ENCODE results near the gene LHFPL3. TPM values are rescaled to one million over a fixed set of nuclear protein-coding genes. Genes with fewer than 3 reads are reported as not detected.

Gene LHFPL3
- total and polyA plus RNA-seq, 2 experiments from 2014 or later: 0.24 TPM; not detected in 1

DNA sequence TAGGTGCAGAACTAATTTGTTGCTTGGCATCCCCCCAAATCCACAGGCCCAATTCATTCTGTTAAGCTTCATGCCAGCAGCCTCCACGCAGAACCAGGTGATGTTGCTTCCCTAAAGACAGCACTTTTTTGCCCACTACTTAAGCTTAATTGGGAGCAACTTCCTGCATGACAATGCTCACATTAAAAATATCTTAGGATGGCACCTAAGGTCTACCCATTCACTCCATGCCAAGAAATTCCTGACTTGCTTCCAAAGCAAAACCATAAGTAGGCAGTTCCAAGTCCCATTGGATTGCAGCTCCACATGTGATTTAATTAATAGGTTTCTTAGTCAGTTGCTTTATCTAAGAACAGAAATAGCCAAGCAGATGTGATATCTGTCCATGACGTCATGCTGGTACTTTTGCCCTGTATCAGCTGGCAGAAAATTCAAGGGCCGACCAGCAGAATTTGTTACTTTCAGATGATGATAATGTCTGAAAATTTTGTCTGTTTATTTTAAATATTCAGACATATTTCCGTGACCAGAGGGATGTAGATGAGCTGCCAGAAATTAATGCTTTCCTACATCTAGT lies 325.5 kb downstream of the LHFPL3 start:
- no peaks in the 10 kb centered on the region for H3K36me3 ChIP-seq (ENCODE audit: insufficient read depth)
- Mint-ChIP-seq H3K27me3 (ENCODE audit: insufficient read depth, low read depth, poor library complexity) (peaks cover 3% of the 10 kb centered on the region), H3K27ac (no peak overlapping the region), H3K36me3 (ENCODE audit: low read depth) (no peaks in the 10 kb centered on the region), H3K4me1 (peaks cover 4% of the 10 kb centered on the region), H3K4me3 (no peak overlapping the region), H3K9me3 (no peaks in the 10 kb centered on the region)
- H3K4me1 ChIP-seq (ENCODE audit: insufficient read depth): no peaks in the 10 kb centered on the region
- no peak for DNase-seq (ENCODE audit: low spot score)
- H2AFZ ChIP-seq: no peak overlapping the region
- no peaks in the 10 kb centered on the region for H3F3A ChIP-seq (replicated peaks; ENCODE audit: low read depth)
- no peak overlapping the region for H3K4me3 ChIP-seq
- no peaks in the 10 kb centered on the region for H3K27me3 ChIP-seq (ENCODE audit: insufficient read depth)
- no peak overlapping the region for H3K27ac ChIP-seq (ENCODE audit: low read depth)
- H3K4me2 ChIP-seq: no peak overlapping the region
- no peak for ATAC-seq
- H4K20me1 ChIP-seq (replicated peaks; ENCODE audit: insufficient read depth): no peaks in the 10 kb centered on the region
- TF ChIP-seq NANOG (IDR thresholded peaks at IDR 0.05; ENCODE audit: borderline replicate concordance) (no peak), ZNF331 (CRISPR knock-in tag; IDR thresholded peaks at IDR 0.05; ENCODE audit: low read depth) (no peak), EZH2phosphoT487 (IDR thresholded peaks at IDR 0.05; ENCODE audit: unreplicated experiment) (no peak), EZH2 (IDR thresholded peaks at IDR 0.05; ENCODE audit: low read depth, unreplicated experiment) (no peak), POLR2AphosphoS5 (IDR thresholded peaks at IDR 0.05; ENCODE audit: low read depth) (no peak), CREB1 (CRISPR knock-in tag; IDR thresholded peaks at IDR 0.05; ENCODE audit: low read depth) (no peak), STAT1 (IDR thresholded peaks at IDR 0.05; ENCODE audit: unreplicated experiment) (no peak), JUNB (IDR thresholded peaks at IDR 0.05; ENCODE audit: unreplicated experiment) (no peak), ZNF114 (CRISPR knock-in tag; IDR thresholded peaks at IDR 0.05) (no peak)
- TF ChIP-seq, protein P1, sequence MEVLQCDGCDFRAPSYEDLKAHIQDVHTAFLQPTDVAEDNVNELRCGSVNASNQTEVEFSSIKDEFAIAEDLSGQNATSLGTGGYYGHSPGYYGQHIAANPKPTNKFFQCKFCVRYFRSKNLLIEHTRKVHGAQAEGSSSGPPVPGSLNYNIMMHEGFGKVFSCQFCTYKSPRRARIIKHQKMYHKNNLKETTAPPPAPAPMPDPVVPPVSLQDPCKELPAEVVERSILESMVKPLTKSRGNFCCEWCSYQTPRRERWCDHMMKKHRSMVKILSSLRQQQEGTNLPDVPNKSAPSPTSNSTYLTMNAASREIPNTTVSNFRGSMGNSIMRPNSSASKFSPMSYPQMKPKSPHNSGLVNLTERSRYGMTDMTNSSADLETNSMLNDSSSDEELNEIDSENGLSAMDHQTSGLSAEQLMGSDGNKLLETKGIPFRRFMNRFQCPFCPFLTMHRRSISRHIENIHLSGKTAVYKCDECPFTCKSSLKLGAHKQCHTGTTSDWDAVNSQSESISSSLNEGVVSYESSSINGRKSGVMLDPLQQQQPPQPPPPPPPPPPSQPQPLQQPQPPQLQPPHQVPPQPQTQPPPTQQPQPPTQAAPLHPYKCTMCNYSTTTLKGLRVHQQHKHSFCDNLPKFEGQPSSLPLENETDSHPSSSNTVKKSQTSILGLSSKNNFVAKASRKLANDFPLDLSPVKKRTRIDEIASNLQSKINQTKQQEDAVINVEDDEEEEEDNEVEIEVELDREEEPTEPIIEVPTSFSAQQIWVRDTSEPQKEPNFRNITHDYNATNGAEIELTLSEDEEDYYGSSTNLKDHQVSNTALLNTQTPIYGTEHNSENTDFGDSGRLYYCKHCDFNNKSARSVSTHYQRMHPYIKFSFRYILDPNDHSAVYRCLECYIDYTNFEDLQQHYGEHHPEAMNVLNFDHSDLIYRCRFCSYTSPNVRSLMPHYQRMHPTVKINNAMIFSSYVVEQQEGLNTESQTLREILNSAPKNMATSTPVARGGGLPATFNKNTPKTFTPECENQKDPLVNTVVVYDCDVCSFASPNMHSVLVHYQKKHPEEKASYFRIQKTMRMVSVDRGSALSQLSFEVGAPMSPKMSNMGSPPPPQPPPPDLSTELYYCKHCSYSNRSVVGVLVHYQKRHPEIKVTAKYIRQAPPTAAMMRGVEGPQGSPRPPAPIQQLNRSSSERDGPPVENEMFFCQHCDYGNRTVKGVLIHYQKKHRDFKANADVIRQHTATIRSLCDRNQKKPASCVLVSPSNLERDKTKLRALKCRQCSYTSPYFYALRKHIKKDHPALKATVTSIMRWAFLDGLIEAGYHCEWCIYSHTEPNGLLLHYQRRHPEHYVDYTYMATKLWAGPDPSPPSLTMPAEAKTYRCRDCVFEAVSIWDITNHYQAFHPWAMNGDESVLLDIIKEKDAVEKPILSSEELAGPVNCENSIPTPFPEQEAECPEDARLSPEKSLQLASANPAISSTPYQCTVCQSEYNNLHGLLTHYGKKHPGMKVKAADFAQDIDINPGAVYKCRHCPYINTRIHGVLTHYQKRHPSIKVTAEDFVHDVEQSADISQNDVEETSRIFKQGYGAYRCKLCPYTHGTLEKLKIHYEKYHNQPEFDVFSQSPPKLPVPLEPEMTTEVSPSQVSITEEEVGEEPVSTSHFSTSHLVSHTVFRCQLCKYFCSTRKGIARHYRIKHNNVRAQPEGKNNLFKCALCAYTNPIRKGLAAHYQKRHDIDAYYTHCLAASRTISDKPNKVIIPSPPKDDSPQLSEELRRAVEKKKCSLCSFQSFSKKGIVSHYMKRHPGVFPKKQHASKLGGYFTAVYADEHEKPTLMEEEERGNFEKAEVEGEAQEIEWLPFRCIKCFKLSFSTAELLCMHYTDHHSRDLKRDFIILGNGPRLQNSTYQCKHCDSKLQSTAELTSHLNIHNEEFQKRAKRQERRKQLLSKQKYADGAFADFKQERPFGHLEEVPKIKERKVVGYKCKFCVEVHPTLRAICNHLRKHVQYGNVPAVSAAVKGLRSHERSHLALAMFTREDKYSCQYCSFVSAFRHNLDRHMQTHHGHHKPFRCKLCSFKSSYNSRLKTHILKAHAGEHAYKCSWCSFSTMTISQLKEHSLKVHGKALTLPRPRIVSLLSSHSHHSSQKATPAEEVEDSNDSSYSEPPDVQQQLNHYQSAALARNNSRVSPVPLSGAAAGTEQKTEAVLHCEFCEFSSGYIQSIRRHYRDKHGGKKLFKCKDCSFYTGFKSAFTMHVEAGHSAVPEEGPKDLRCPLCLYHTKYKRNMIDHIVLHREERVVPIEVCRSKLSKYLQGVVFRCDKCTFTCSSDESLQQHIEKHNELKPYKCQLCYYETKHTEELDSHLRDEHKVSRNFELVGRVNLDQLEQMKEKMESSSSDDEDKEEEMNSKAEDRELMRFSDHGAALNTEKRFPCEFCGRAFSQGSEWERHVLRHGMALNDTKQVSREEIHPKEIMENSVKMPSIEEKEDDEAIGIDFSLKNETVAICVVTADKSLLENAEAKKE (CRISPR knock-in tag; IDR thresholded peaks at IDR 0.05): no peak
- TF ChIP-seq, protein P2, sequence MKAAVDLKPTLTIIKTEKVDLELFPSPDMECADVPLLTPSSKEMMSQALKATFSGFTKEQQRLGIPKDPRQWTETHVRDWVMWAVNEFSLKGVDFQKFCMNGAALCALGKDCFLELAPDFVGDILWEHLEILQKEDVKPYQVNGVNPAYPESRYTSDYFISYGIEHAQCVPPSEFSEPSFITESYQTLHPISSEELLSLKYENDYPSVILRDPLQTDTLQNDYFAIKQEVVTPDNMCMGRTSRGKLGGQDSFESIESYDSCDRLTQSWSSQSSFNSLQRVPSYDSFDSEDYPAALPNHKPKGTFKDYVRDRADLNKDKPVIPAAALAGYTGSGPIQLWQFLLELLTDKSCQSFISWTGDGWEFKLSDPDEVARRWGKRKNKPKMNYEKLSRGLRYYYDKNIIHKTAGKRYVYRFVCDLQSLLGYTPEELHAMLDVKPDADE (IDR thresholded peaks at IDR 0.05): no peak
- TF ChIP-seq, protein P3, sequence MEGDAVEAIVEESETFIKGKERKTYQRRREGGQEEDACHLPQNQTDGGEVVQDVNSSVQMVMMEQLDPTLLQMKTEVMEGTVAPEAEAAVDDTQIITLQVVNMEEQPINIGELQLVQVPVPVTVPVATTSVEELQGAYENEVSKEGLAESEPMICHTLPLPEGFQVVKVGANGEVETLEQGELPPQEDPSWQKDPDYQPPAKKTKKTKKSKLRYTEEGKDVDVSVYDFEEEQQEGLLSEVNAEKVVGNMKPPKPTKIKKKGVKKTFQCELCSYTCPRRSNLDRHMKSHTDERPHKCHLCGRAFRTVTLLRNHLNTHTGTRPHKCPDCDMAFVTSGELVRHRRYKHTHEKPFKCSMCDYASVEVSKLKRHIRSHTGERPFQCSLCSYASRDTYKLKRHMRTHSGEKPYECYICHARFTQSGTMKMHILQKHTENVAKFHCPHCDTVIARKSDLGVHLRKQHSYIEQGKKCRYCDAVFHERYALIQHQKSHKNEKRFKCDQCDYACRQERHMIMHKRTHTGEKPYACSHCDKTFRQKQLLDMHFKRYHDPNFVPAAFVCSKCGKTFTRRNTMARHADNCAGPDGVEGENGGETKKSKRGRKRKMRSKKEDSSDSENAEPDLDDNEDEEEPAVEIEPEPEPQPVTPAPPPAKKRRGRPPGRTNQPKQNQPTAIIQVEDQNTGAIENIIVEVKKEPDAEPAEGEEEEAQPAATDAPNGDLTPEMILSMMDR (conservative IDR thresholded peaks at IDR 0.05; ENCODE audit: low read depth in 2 of 2): no peak
- TF ChIP-seq, protein P4, sequence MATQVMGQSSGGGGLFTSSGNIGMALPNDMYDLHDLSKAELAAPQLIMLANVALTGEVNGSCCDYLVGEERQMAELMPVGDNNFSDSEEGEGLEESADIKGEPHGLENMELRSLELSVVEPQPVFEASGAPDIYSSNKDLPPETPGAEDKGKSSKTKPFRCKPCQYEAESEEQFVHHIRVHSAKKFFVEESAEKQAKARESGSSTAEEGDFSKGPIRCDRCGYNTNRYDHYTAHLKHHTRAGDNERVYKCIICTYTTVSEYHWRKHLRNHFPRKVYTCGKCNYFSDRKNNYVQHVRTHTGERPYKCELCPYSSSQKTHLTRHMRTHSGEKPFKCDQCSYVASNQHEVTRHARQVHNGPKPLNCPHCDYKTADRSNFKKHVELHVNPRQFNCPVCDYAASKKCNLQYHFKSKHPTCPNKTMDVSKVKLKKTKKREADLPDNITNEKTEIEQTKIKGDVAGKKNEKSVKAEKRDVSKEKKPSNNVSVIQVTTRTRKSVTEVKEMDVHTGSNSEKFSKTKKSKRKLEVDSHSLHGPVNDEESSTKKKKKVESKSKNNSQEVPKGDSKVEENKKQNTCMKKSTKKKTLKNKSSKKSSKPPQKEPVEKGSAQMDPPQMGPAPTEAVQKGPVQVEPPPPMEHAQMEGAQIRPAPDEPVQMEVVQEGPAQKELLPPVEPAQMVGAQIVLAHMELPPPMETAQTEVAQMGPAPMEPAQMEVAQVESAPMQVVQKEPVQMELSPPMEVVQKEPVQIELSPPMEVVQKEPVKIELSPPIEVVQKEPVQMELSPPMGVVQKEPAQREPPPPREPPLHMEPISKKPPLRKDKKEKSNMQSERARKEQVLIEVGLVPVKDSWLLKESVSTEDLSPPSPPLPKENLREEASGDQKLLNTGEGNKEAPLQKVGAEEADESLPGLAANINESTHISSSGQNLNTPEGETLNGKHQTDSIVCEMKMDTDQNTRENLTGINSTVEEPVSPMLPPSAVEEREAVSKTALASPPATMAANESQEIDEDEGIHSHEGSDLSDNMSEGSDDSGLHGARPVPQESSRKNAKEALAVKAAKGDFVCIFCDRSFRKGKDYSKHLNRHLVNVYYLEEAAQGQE (IDR thresholded peaks at IDR 0.05; ENCODE audit: unreplicated experiment): no peak
- H3K79me2 ChIP-seq (replicated peaks; ENCODE audit: insufficient read depth): no peaks in the 10 kb centered on the region
- H3K9me2 ChIP-seq (ENCODE audit: insufficient read depth): no peaks in the 10 kb centered on the region
